Adrenal gland (tissue), 12 donors: Measurements from ENCODE around the gene KRTAP10-12. TPM values are rescaled to one million over a fixed set of nuclear protein-coding genes. Genes with fewer than 3 reads are reported as not detected.
A peak's percentile ranks its signal among the peaks of the same experiment; 100 is the strongest.

Source experiments
- DNase-seq, 7 donors: peaks; one replicate each; pipeline ENCODE4 v3.0.0-alpha.2; 2019 to 2020
- H3K27ac ChIP-seq, 5 donors: fragments of 200-600 bp; sonication (generic) in 4 of 5; 1 replicate in 3 of 5; 2 replicates in 2 of 5; pipeline versions ENCODE4 v1.5.1 to v1.8.0; 2016 to 2020; ENCODE audit warnings: mild to moderate bottlenecking in 1 of 5
- H3K27me3 ChIP-seq: fragments of 200-600 bp; 2 replicates; pipeline ENCODE4 v1.8.0; 2021
- H3K36me3 ChIP-seq, 2 donors: fragments of 200-600 bp; replicated peaks in 1 of 2; 1 replicate in 1 of 2; 2 replicates in 1 of 2; pipeline versions ENCODE4 v1.5.1 to v1.8.0; 2018 to 2022
- H3K4me1 ChIP-seq, 2 donors: fragments of 200-600 bp; replicated peaks in 1 of 2; 1 replicate in 1 of 2; 2 replicates in 1 of 2; pipeline versions ENCODE4 v1.5.1 to v1.8.0; 2018 to 2021
- H3K4me3 ChIP-seq, 4 donors: fragments of 200-600 bp; sonication (generic) in 3 of 4; one replicate each; pipeline ENCODE4 v1.5.1; 2016 to 2018
- H3K9me3 ChIP-seq, 3 donors: fragments of 200-600 bp; sonication (generic) in 1 of 3; replicated peaks in 1 of 3; 1 replicate in 2 of 3; 2 replicates in 1 of 3; pipeline versions ENCODE4 v1.5.1 to v1.8.0; 2016 to 2021
- CTCF ChIP-seq, 6 experiments: fragments of 450-650 bp in 4 of 6; fragments of 200-600 bp in 2 of 6; sonication (generic) in 1 of 6; IDR thresholded peaks; 1 replicate in 5 of 6; 2 replicates in 1 of 6; pipeline versions ENCODE4 v1.5.1 to v1.8.0; 2016 to 2021; ENCODE audit warnings: antibody characterized with exemption in 6 of 6, mild to moderate bottlenecking in 2 of 6, moderate library complexity in 1 of 6
- POLR2A ChIP-seq, 2 donors: fragments of 450-650 bp; IDR thresholded peaks; one replicate each; pipeline ENCODE4 v1.6.1; 2017; ENCODE audit warnings: antibody characterized with exemption in 2 of 2, mild to moderate bottlenecking in 2 of 2, moderate library complexity in 1 of 2
- WGBS, 4 donors: extraction: QIAGEN DNeasy Blood & Tissue Kit in 2 of 4; methylation state at CpG; one replicate each; pipeline versions ENCODE4 v1.1.5 to v1.1.7; 2013 to 2017; 5-methylcytosine and 5-hydroxymethylcytosine counted together
- intact Hi-C, 2 donors: fragments of 100-400 bp; cut with DNase I; formaldehyde crosslinking; loops; one replicate each; pipeline versions ENCODE4 v1.14.1 to v1.15.0; 2022 to 2023
- polyA plus RNA-seq, 3 donors: library from polyadenylated mRNA; stranded (reverse); fragments of 200-250 nt in 2 of 3; fragments of 350-450 nt in 1 of 3; fragmentation: Illumina TruSeq in 1 of 3; extraction: RNeasy Lipid Tissue Mini Kit (QIAGEN cat#74804) in 1 of 3; gene quantifications; one replicate each; pipeline ENCODE4 v1.2.3, GENCODE V29; 2013 to 2014
- total RNA-seq, 9 donors: library from RNA; depleted of rRNA in 4 of 9; stranded (reverse); fragments of >200 nt in 4 of 9; fragments of 120-200 nt in 1 of 9; fragmentation: NEBNext Ultra II Directional in 1 of 9; extraction: Animal tissue kit (Norgen Biotek cat#: 25700) in 1 of 9; gene quantifications; one replicate each; pipeline versions ENCODE4 v1.1.0 to v1.2.4, GENCODE V29; 2013 to 2023
- donor health status: healthy with polysubstance abuse.
- donor health status: Bipolar disorder and iron deficiency.
- donor health status: DM: yes; HTN: yes; CAD: no.
- donor health status: DM: no; HTN: no; CAD: no.
- donor health status: DM: no; HTN: no; CAD: no.
- donor health status: DM: yes; HTN: yes; CAD: no.

Gene KRTAP10-12
- total and polyA plus RNA-seq, 12 donors, result not detected

GRCh38 chr21:44667612-44668011 is 29.4 kb upstream of the KRTAP10-12 start:
- Histone ChIP-seq H3K4me3 (no peak overlapping the region), H3K36me3 (no peaks in the 10 kb centered on the region), H3K9me3 (no peaks in the 10 kb centered on the region), H3K27me3 (no peaks in the 10 kb centered on the region), H3K4me1 (no peaks in the 10 kb centered on the region), H3K27ac (no peak overlapping the region)
- TF ChIP-seq CTCF (IDR thresholded peaks at IDR 0.05) (no peak), POLR2A (IDR thresholded peaks at IDR 0.05) (no peak)
- 67 to 79% (median 68%) methylated on average over 1 of the region's 1 CpG for WGBS, 4 donors
- no peak for DNase-seq
- intact Hi-C loops, result no loop called here

GRCh38 chr21:44670642-44671432 is 26.1 kb upstream of the KRTAP10-12 start:
- Histone ChIP-seq H3K9me3 (no peaks in the 10 kb centered on the region), H3K27me3 (no peaks in the 10 kb centered on the region), H3K36me3 (no peaks in the 10 kb centered on the region), H3K4me3 (no peak overlapping the region), H3K4me1 (no peaks in the 10 kb centered on the region), H3K27ac (no peak overlapping the region)
- DNase-seq, result peak in 1 of 7 donors; percentile 17
- intact Hi-C loops, result no loop called here
- WGBS, 4 donors, result 62 to 92% (median 72%) methylated on average over 2 to 3 of the region's 3 CpGs
- TF ChIP-seq POLR2A (IDR thresholded peaks at IDR 0.05), result no peak
- TF ChIP-seq CTCF (IDR thresholded peaks at IDR 0.05), result no peak

- no peak overlapping the region for H3K27ac ChIP-seq
- intact Hi-C loops, result no loop called here
- DNase-seq, result no peak
- no peaks in the 10 kb centered on the region for H3K27me3 ChIP-seq
- H3K4me3 ChIP-seq, result no peak overlapping the region
- no peaks in the 10 kb centered on the region for H3K9me3 ChIP-seq
- TF ChIP-seq POLR2A (IDR thresholded peaks at IDR 0.05) (no peak), CTCF (IDR thresholded peaks at IDR 0.05) (no peak)
- no peaks in the 10 kb centered on the region for H3K4me1 ChIP-seq
- no peaks in the 10 kb centered on the region for H3K36me3 ChIP-seq
- 93 to 100% (median 95%) methylated on average over 1 of the region's 1 CpG for WGBS, 4 donors
Measured at GRCh38 chr21:44671911-44672310, 25.1 kb upstream of the KRTAP10-12 start.

GRCh38 chr21:44677881-44678280 is 19.1 kb upstream of the KRTAP10-12 start:
- Histone ChIP-seq H3K27me3 (no peaks in the 10 kb centered on the region), H3K4me3 (no peak overlapping the region), H3K36me3 (no peaks in the 10 kb centered on the region), H3K27ac (no peak overlapping the region), H3K4me1 (no peaks in the 10 kb centered on the region), H3K9me3 (no peaks in the 10 kb centered on the region)
- TF ChIP-seq POLR2A (IDR thresholded peaks at IDR 0.05), result no peak
- TF ChIP-seq CTCF (IDR thresholded peaks at IDR 0.05), result no peak
- intact Hi-C loops, result no loop called here
- WGBS, 4 donors, result 89 to 91% (median 90%) methylated on average over 13 of the region's 13 CpGs
- DNase-seq, result peak in 1 of 7 donors; percentile 35
